ENCODE data around the gene SOCS2.

The SOCS2 gene

DNA sequence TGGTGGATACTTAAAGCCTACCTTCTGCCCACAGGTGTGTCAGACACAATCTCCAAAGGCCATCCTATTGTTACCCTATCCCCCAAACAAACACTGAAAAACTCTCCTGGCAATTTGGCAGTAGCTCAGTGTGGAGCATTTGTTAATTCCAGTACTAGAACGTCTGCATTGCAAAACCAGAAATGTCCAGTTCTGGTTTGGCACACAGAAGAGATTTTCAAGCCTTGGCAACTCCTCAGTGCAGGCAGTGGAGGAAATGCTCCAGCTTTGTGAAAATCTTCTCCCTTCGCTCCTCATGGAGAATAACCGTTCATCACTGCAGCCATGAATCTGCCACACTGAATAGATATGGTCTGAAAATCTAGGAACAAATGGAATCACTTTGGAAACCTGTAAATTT lies 5.3 kb upstream of the SOCS2 start:
- no peak for ATAC-seq
- TF ChIP-seq ZNF8 (CRISPR knock-in tag; IDR thresholded peaks at IDR 0.05) (no peak), ZFP3 (CRISPR knock-in tag; IDR thresholded peaks at IDR 0.05) (no peak), ISL1 (CRISPR knock-in tag; IDR thresholded peaks at IDR 0.05) (no peak), ARNTL (CRISPR knock-in tag; IDR thresholded peaks at IDR 0.05; ENCODE audit: borderline replicate concordance, low read depth) (no peak), SNAI2 (CRISPR knock-in tag; IDR thresholded peaks at IDR 0.05) (no peak), OSR1 (CRISPR knock-in tag; IDR thresholded peaks at IDR 0.05) (no peak), ZNF70 (CRISPR knock-in tag; IDR thresholded peaks at IDR 0.05) (no peak), PPARA (CRISPR knock-in tag; IDR thresholded peaks at IDR 0.05; ENCODE audit: borderline replicate concordance) (no peak), GLIS3 (CRISPR knock-in tag; IDR thresholded peaks at IDR 0.05) (no peak), ZC3H10 (CRISPR knock-in tag; IDR thresholded peaks at IDR 0.05) (no peak), ZNF565 (CRISPR knock-in tag; conservative IDR thresholded peaks at IDR 0.05; ENCODE audit: low read depth) (no peak)
- TF ChIP-seq, protein P1, sequence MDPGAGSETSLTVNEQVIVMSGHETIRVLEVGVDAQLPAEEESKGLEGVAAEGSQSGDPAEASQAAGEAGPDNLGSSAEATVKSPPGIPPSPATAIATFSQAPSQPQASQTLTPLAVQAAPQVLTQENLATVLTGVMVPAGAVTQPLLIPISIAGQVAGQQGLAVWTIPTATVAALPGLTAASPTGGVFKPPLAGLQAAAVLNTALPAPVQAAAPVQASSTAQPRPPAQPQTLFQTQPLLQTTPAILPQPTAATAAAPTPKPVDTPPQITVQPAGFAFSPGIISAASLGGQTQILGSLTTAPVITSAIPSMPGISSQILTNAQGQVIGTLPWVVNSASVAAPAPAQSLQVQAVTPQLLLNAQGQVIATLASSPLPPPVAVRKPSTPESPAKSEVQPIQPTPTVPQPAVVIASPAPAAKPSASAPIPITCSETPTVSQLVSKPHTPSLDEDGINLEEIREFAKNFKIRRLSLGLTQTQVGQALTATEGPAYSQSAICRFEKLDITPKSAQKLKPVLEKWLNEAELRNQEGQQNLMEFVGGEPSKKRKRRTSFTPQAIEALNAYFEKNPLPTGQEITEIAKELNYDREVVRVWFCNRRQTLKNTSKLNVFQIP (CRISPR knock-in tag; IDR thresholded peaks at IDR 0.05; ENCODE audit: borderline replicate concordance, low read depth) = no peak
- TF ChIP-seq, protein P2, sequence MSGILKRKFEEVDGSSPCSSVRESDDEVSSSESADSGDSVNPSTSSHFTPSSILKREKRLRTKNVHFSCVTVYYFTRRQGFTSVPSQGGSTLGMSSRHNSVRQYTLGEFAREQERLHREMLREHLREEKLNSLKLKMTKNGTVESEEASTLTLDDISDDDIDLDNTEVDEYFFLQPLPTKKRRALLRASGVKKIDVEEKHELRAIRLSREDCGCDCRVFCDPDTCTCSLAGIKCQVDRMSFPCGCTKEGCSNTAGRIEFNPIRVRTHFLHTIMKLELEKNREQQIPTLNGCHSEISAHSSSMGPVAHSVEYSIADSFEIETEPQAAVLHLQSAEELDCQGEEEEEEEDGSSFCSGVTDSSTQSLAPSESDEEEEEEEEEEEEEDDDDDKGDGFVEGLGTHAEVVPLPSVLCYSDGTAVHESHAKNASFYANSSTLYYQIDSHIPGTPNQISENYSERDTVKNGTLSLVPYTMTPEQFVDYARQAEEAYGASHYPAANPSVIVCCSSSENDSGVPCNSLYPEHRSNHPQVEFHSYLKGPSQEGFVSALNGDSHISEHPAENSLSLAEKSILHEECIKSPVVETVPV (CRISPR knock-in tag; IDR thresholded peaks at IDR 0.05) = no peak

DNA sequence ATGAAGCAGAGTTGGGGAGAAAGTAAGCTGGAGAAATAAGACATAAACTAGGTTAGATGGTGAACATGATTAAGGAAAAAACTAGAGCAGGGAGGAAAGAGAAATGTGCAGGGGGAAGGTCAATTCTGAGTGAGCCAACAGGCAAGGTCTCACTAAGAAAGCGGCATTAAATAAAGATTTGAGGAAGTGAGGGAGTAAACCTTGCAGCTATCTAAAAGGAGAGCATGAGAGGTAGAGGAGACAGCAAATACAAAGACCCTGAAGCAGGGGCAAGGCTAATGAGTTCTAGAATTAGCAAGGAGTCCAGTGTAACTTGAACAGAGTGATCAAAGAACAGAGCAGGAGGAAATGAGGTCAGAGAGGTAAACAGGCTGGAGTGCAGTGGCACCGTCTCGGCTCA lies 4.4 kb upstream of the SOCS2 start:
- no peak for ATAC-seq
- TF ChIP-seq CSDC2 (CRISPR knock-in tag; IDR thresholded peaks at IDR 0.05) (no peak), TOX (CRISPR knock-in tag; IDR thresholded peaks at IDR 0.05; ENCODE audit: borderline replicate concordance) (no peak), BACH2 (CRISPR knock-in tag; IDR thresholded peaks at IDR 0.05; ENCODE audit: borderline replicate concordance) (no peak), TCF4 (CRISPR knock-in tag; IDR thresholded peaks at IDR 0.05; ENCODE audit: borderline replicate concordance) (no peak), OSR1 (CRISPR knock-in tag; IDR thresholded peaks at IDR 0.05) (no peak), GLIS3 (CRISPR knock-in tag; IDR thresholded peaks at IDR 0.05) (no peak), SNAI2 (CRISPR knock-in tag; IDR thresholded peaks at IDR 0.05) (no peak), ZFP30 (CRISPR knock-in tag; IDR thresholded peaks at IDR 0.05) (no peak), ZFP3 (CRISPR knock-in tag; IDR thresholded peaks at IDR 0.05) (no peak), PPARA (CRISPR knock-in tag; IDR thresholded peaks at IDR 0.05; ENCODE audit: borderline replicate concordance) (no peak), ZNF70 (CRISPR knock-in tag; IDR thresholded peaks at IDR 0.05) (no peak), ZC3H10 (CRISPR knock-in tag; IDR thresholded peaks at IDR 0.05) (no peak)
- TF ChIP-seq, protein P3, sequence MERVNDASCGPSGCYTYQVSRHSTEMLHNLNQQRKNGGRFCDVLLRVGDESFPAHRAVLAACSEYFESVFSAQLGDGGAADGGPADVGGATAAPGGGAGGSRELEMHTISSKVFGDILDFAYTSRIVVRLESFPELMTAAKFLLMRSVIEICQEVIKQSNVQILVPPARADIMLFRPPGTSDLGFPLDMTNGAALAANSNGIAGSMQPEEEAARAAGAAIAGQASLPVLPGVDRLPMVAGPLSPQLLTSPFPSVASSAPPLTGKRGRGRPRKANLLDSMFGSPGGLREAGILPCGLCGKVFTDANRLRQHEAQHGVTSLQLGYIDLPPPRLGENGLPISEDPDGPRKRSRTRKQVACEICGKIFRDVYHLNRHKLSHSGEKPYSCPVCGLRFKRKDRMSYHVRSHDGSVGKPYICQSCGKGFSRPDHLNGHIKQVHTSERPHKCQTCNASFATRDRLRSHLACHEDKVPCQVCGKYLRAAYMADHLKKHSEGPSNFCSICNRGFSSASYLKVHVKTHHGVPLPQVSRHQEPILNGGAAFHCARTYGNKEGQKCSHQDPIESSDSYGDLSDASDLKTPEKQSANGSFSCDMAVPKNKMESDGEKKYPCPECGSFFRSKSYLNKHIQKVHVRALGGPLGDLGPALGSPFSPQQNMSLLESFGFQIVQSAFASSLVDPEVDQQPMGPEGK (CRISPR knock-in tag; IDR thresholded peaks at IDR 0.05; ENCODE audit: borderline replicate concordance) = no peak
- TF ChIP-seq, protein P1 (CRISPR knock-in tag; IDR thresholded peaks at IDR 0.05; ENCODE audit: borderline replicate concordance, low read depth) = no peak

DNA sequence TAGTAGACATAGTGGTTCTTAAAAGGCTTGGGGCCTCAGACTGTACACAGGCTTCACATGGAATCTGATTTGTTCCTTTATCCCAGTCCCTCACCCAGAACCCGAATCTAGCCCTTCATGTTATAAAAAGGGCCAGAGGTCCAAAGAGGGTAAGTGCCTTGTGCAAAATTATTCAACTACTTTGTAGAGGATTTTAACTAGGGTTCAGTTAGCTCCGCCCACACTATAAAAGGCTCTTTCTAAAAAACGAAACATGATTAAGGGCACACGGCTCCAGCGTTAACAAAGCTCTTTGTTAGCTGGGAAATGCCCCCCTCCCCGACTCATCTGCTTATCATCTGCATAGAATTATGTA lies 3.2 kb upstream of the SOCS2 start:
- TF ChIP-seq BACH2 (CRISPR knock-in tag; IDR thresholded peaks at IDR 0.05; ENCODE audit: borderline replicate concordance) (no peak), RARB (CRISPR knock-in tag; IDR thresholded peaks at IDR 0.05) (no peak), ARNTL (CRISPR knock-in tag; IDR thresholded peaks at IDR 0.05; ENCODE audit: borderline replicate concordance, low read depth) (no peak), ZFP3 (CRISPR knock-in tag; IDR thresholded peaks at IDR 0.05) (no peak), ESRRG (CRISPR knock-in tag; IDR thresholded peaks at IDR 0.05) (no peak), CSDC2 (CRISPR knock-in tag; IDR thresholded peaks at IDR 0.05) (no peak), ZNF8 (CRISPR knock-in tag; IDR thresholded peaks at IDR 0.05) (no peak), ISL1 (CRISPR knock-in tag; IDR thresholded peaks at IDR 0.05) (no peak), SNAI2 (CRISPR knock-in tag; IDR thresholded peaks at IDR 0.05) (no peak), ZNF565 (CRISPR knock-in tag; conservative IDR thresholded peaks at IDR 0.05; ENCODE audit: low read depth) (no peak), GLIS3 (CRISPR knock-in tag; IDR thresholded peaks at IDR 0.05) (no peak), ZC3H10 (CRISPR knock-in tag; IDR thresholded peaks at IDR 0.05) (no peak), TOX (CRISPR knock-in tag; IDR thresholded peaks at IDR 0.05; ENCODE audit: borderline replicate concordance) (no peak), TCF4 (CRISPR knock-in tag; IDR thresholded peaks at IDR 0.05; ENCODE audit: borderline replicate concordance) (no peak), ZFP30 (CRISPR knock-in tag; IDR thresholded peaks at IDR 0.05) (no peak), PPARA (CRISPR knock-in tag; IDR thresholded peaks at IDR 0.05; ENCODE audit: borderline replicate concordance) (no peak)
- TF ChIP-seq, protein P1 (CRISPR knock-in tag; IDR thresholded peaks at IDR 0.05; ENCODE audit: borderline replicate concordance, low read depth) = no peak
- TF ChIP-seq, protein P4, sequence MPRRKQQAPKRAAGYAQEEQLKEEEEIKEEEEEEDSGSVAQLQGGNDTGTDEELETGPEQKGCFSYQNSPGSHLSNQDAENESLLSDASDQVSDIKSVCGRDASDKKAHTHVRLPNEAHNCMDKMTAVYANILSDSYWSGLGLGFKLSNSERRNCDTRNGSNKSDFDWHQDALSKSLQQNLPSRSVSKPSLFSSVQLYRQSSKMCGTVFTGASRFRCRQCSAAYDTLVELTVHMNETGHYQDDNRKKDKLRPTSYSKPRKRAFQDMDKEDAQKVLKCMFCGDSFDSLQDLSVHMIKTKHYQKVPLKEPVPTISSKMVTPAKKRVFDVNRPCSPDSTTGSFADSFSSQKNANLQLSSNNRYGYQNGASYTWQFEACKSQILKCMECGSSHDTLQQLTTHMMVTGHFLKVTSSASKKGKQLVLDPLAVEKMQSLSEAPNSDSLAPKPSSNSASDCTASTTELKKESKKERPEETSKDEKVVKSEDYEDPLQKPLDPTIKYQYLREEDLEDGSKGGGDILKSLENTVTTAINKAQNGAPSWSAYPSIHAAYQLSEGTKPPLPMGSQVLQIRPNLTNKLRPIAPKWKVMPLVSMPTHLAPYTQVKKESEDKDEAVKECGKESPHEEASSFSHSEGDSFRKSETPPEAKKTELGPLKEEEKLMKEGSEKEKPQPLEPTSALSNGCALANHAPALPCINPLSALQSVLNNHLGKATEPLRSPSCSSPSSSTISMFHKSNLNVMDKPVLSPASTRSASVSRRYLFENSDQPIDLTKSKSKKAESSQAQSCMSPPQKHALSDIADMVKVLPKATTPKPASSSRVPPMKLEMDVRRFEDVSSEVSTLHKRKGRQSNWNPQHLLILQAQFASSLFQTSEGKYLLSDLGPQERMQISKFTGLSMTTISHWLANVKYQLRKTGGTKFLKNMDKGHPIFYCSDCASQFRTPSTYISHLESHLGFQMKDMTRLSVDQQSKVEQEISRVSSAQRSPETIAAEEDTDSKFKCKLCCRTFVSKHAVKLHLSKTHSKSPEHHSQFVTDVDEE (CRISPR knock-in tag; IDR thresholded peaks at IDR 0.05) = no peak
- TF ChIP-seq, protein P3 (CRISPR knock-in tag; IDR thresholded peaks at IDR 0.05; ENCODE audit: borderline replicate concordance) = no peak
- ATAC-seq = no peak
